AG08396 (cell line): ENCODE data around the gene TMEM131L.
"Not testable (repeated sequence)": the region's sequence is repeated elsewhere in the genome, so short reads cannot be mapped to it uniquely, and the experiment has no call there.

ENCODE experiments used
- DNase-seq: peaks from one replicate; pipeline ENCODE4 v3.0.0; 2012; ENCODE audit warnings: low spot score, mixed read lengths

Gene TMEM131L

GRCh38 chr4:153499005-153499404, 32.8 kb downstream of the TMEM131L start:
- DNase-seq = no peak

- DNase-seq = no peak
Observed at GRCh38 chr4:153501578-153501977, 35.4 kb downstream of the TMEM131L start.

GRCh38 chr4:153502584-153502983, 36.4 kb downstream of the TMEM131L start:
- no peak for DNase-seq

- no peak for DNase-seq
Observed at GRCh38 chr4:153506341-153507309, 40.5 kb downstream of the TMEM131L start.

- DNase-seq = no peak
Observed at GRCh38 chr4:153507310-153508073, 41.3 kb downstream of the TMEM131L start.

GRCh38 chr4:153509212-153509611, 43.1 kb downstream of the TMEM131L start:
- DNase-seq = not testable (repeated sequence)

- no peak for DNase-seq
Observed at GRCh38 chr4:153509724-153510123, 43.6 kb downstream of the TMEM131L start.

- no peak for DNase-seq
Observed at GRCh38 chr4:153510252-153511001, 44.3 kb downstream of the TMEM131L start.

GRCh38 chr4:153511104-153511503, 44.9 kb downstream of the TMEM131L start:
- no peak for DNase-seq

GRCh38 chr4:153512162-153512852, 46.1 kb downstream of the TMEM131L start:
- DNase-seq = no peak

GRCh38 chr4:153512952-153513500, 46.9 kb downstream of the TMEM131L start:
- no peak for DNase-seq

- DNase-seq = no peak
Observed at GRCh38 chr4:153513596-153513995, 47.4 kb downstream of the TMEM131L start.

- DNase-seq = peak; percentile 16
Observed at GRCh38 chr4:153514001-153514526, 47.9 kb downstream of the TMEM131L start.

- no peak for DNase-seq
Observed at GRCh38 chr4:153514688-153515426, 48.7 kb downstream of the TMEM131L start.

GRCh38 chr4:153517159-153517558, 51.0 kb downstream of the TMEM131L start:
- DNase-seq = no peak

GRCh38 chr4:153518001-153518400, 51.8 kb downstream of the TMEM131L start:
- DNase-seq = no peak

- DNase-seq = no peak
Observed at GRCh38 chr4:153518637-153519389, 52.7 kb downstream of the TMEM131L start.

- DNase-seq = no peak
Observed at GRCh38 chr4:153519687-153520086, 53.5 kb downstream of the TMEM131L start.

GRCh38 chr4:153520227-153520626, 54.1 kb downstream of the TMEM131L start:
- no peak for DNase-seq
